ENCODE data around the gene ZNF791. TPM values are rescaled to one million over a fixed set of nuclear protein-coding genes. Genes with fewer than 3 reads are reported as not detected.

Gene ZNF791
- total RNA-seq, 1 experiment from 2014 or later: 26.0 TPM

DNA sequence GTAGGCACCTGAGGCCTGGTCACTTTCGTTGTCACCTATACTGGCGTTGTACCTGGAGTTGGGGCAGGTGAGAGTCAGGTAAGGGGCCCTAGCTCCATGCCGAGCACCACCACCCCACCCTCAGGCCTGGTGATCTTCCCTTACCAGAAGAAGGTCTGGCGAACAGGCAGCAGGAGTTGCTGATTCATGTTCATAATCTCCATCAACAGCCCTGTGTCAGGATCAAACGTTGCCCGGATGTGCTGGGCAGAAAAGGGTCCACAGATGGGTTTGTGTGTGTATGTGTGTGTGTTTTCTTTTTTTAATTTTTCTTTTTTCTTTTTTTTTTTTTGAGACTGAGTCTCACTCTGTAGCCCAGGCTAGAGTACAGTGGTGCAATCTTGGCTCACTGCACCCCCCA lies 41.5 kb downstream of the ZNF791 start:
- CTCF ChIA-PET: no interaction called here
- Histone ChIP-seq H3K27me3 (replicated peaks; ENCODE audit: insufficient read depth, low read depth, low read length, poor library complexity) (no peaks in the 10 kb centered on the region), H3K4me1 (ENCODE audit: insufficient read depth, low read length, poor library complexity, severe bottlenecking) (no peaks in the 10 kb centered on the region), H3K36me3 (ENCODE audit: insufficient read depth, low read length, poor library complexity, severe bottlenecking) (peaks cover 4% of the 10 kb centered on the region), H3K27ac (ENCODE audit: low read depth, low read length, poor library complexity, severe bottlenecking) (no peak overlapping the region), H3K9me3 (ENCODE audit: low read depth, low read length, poor library complexity, severe bottlenecking) (no peaks in the 10 kb centered on the region), H3K4me3 (ENCODE audit: low read depth, low read length, poor library complexity, severe bottlenecking) (no peak overlapping the region)
- BruUV-seq (replicated peaks): no TSS peak
- POLR2A ChIA-PET (ENCODE audit: low non-redundant PET): interaction anchor here (0.5 kb wide), 1 partner anchor 11 kb away, joined by 3 read pairs; no protein-coding TSS in a partner anchor
- intact Hi-C loops (cut with micrococcal nuclease; ENCODE audit: unreplicated experiment): no loop called here
- DNase-seq (ENCODE audit: low spot score): no peak
- no peak for TF ChIP-seq EZH2 (IDR thresholded peaks at IDR 0.05; ENCODE audit: borderline replicate concordance, low read depth, low read length, poor library complexity, severe bottlenecking)

- Histone ChIP-seq H3K27ac (ENCODE audit: low read depth, low read length, poor library complexity, severe bottlenecking) (no peak overlapping the region), H3K4me3 (ENCODE audit: low read depth, low read length, poor library complexity, severe bottlenecking) (no peak overlapping the region), H3K4me1 (ENCODE audit: insufficient read depth, low read length, poor library complexity, severe bottlenecking) (no peaks in the 10 kb centered on the region), H3K9me3 (ENCODE audit: low read depth, low read length, poor library complexity, severe bottlenecking) (no peaks in the 10 kb centered on the region), H3K36me3 (ENCODE audit: insufficient read depth, low read length, poor library complexity, severe bottlenecking) (peaks cover 7% of the 10 kb centered on the region), H3K27me3 (replicated peaks; ENCODE audit: insufficient read depth, low read depth, low read length, poor library complexity) (no peaks in the 10 kb centered on the region)
- no TSS peak for BruUV-seq (replicated peaks)
- no peak for DNase-seq (ENCODE audit: low spot score)
- TF ChIP-seq EZH2 (IDR thresholded peaks at IDR 0.05; ENCODE audit: borderline replicate concordance, low read depth, low read length, poor library complexity, severe bottlenecking): no peak
- no peak for TF ChIP-seq CTCF (conservative IDR thresholded peaks at IDR 0.05; ENCODE audit: low read depth, low read length)
- ChIA-PET CTCF (interaction anchor here (0.6 kb wide), 1 partner anchor 19 kb away, joined by 3 read pairs; no protein-coding TSS in a partner anchor), POLR2A (ENCODE audit: low non-redundant PET) (no interaction called here)
- intact Hi-C loops (cut with micrococcal nuclease; ENCODE audit: unreplicated experiment): no loop called here
These were observed 44.8 kb downstream of the ZNF791 start for GRCh38 chr19:12655546-12655945.

DNA sequence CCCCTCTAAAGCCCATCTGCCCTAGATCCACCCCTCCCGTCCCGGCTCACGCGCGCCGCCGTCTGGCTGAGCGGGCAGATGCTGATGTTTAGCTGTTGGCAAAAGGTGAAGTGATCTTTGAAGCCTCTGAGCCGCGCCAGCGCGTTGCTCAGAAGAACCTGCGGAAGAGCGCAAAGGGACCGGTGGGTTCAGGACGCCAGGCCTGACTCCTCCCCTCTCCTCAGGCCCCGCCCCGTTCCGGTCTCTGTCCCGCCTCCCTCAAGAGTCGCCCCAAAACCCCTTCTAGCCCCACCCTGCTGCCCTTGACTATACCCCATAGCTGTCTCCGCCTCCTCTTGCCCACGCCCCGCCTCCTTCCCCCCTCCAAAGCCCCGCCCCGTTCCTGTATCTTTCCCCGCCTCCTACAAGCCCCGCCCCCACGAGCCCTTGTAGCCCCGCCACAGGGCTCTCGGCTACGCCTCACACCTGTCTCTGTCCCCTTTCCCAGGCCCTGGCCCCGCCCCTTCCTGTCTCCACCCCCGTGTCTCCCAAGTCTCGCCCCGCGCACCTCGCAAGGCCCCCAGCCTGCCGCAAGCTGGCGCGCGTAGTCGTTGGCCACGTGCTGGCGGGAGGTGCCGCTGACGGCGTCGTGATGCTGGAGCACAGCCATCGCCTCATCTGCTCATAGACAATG lies 46.3 kb downstream of the ZNF791 start:
- POLR2A ChIA-PET (ENCODE audit: low non-redundant PET): no interaction called here

More for the DNA sequence above, 46.3 kb downstream of the ZNF791 start:
- no peak overlapping the region for H3K27ac ChIP-seq (ENCODE audit: low read depth, low read length, poor library complexity, severe bottlenecking)
- CTCF ChIA-PET: no interaction called here
- BruUV-seq (replicated peaks): no TSS peak
- no peak for DNase-seq (ENCODE audit: low spot score)
- no peaks in the 10 kb centered on the region for H3K4me1 ChIP-seq (ENCODE audit: insufficient read depth, low read length, poor library complexity, severe bottlenecking)
- intact Hi-C loops (cut with micrococcal nuclease; ENCODE audit: unreplicated experiment): no loop called here
- H3K4me3 ChIP-seq (ENCODE audit: low read depth, low read length, poor library complexity, severe bottlenecking): no peak overlapping the region
- no peaks in the 10 kb centered on the region for H3K27me3 ChIP-seq (replicated peaks; ENCODE audit: insufficient read depth, low read depth, low read length, poor library complexity)
- TF ChIP-seq EZH2 (IDR thresholded peaks at IDR 0.05; ENCODE audit: borderline replicate concordance, low read depth, low read length, poor library complexity, severe bottlenecking): no peak
- no peak for TF ChIP-seq CTCF (conservative IDR thresholded peaks at IDR 0.05; ENCODE audit: low read depth, low read length)
- H3K9me3 ChIP-seq (ENCODE audit: low read depth, low read length, poor library complexity, severe bottlenecking): no peaks in the 10 kb centered on the region
- H3K36me3 ChIP-seq (ENCODE audit: insufficient read depth, low read length, poor library complexity, severe bottlenecking): peaks cover 11% of the 10 kb centered on the region

Measured in A673 (cell line).